AG20443 (cell line): ENCODE data around the gene CTSK.

Experiments used
- DNase-seq: peaks from one replicate; pipeline ENCODE4 v3.0.0; 2012; ENCODE audit warnings: low spot score, mixed read lengths

The CTSK gene

GRCh38 chr1:150760013-150760412 is 48.0 kb downstream of the CTSK start:
- no peak for DNase-seq

- DNase-seq: no peak
Measured at GRCh38 chr1:150753416-150753815, 54.6 kb downstream of the CTSK start.

GRCh38 chr1:150751443-150751842 is 56.6 kb downstream of the CTSK start:
- DNase-seq: no peak

GRCh38 chr1:150749720-150750311 is 58.2 kb downstream of the CTSK start:
- DNase-seq: no peak

GRCh38 chr1:150748878-150749719 is 59.0 kb downstream of the CTSK start:
- DNase-seq: no peak
